ENCODE measurements around the gene CTNNA1. TPM values are rescaled to one million over a fixed set of nuclear protein-coding genes. Genes with fewer than 3 reads are reported as not detected.
"Not testable (repeated sequence)": the region's sequence is repeated elsewhere in the genome, so short reads cannot be mapped to it uniquely, and the experiment has no call there.

The CTNNA1 gene
- total RNA-seq, 3 donors from 2014 or later (not counting 1 experiment from before 2014, with no cell fraction given) = 34.4 to 53.0 (median 49.8) TPM

DNA sequence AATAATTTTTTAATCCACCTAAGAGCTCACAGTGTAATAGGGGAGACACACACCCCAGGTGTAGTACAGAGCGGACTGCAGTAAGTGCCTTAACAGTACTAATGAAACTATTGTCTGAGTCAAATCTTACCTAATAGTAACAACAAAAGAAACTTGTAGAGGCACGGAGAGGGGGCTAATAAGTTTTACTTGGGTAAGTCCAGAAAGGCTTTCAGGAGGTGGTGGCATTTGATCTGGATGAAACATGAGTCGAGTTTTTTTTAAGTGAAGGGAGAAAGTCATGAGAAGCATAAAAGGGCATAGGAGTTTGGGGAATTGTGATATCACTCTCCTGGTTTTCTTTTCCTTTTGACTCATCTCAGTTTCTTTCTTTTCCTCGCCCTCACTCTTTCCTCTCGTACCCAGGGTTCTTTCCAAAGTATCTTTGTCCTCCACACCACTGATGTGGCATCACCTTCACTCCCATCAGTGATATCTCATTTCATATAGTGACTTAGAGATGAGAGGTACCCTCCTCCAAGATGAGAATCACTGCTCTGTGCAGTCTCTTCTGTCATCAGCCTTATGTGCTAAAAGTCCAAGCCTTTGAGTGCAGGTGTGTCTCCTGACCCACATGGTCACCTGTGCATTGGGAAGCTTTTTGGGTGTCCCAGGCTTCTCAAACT lies 2.0 kb downstream of the CTNNA1 start:
- no peak overlapping the region for H3K4me3 ChIP-seq (ENCODE audit: low read length)
- DNase-seq (no peak), ATAC-seq (no peak)
- peaks cover 8 to 19% of the 10 kb centered on the region in 2 donors for H3K27me3 Mint-ChIP-seq (ENCODE audit: low read depth in 2 of 2)
- H3K9me3 Mint-ChIP-seq = peaks cover 0 to 3% of the 10 kb centered on the region in 2 donors
- H3K36me3 Mint-ChIP-seq = no peaks in the 10 kb centered on the region
- peaks cover 6% of the 10 kb centered on the region for H3K27me3 ChIP-seq (ENCODE audit: control insufficient read depth, insufficient read depth, low read length)
- TF ChIP-seq CTCF (IDR thresholded peaks at IDR 0.05) = no peak
- no peak overlapping the region for H3K27ac ChIP-seq (ENCODE audit: low read length)
- WGBS (ENCODE audit: insufficient coverage) = 94% methylated on average over 5 of the region's 5 CpGs
- no peaks in the 10 kb centered on the region for H3K36me3 ChIP-seq (ENCODE audit: control insufficient read depth, insufficient read depth, low read length)
- intact Hi-C loops (cut with micrococcal nuclease) = no loop called here
- H3K4me3 Mint-ChIP-seq = peak overlapping the region; percentile 51
- H3K9me3 ChIP-seq (ENCODE audit: control insufficient read depth, insufficient read depth, low read length) = peaks cover 4% of the 10 kb centered on the region
- no peak overlapping the region for H3K27ac Mint-ChIP-seq
- H3K4me1 ChIP-seq (ENCODE audit: control insufficient read depth, insufficient read depth, low read length) = peaks cover 18% of the 10 kb centered on the region
- peaks cover 27 to 34% of the 10 kb centered on the region in 2 donors for H3K4me1 Mint-ChIP-seq

DNA sequence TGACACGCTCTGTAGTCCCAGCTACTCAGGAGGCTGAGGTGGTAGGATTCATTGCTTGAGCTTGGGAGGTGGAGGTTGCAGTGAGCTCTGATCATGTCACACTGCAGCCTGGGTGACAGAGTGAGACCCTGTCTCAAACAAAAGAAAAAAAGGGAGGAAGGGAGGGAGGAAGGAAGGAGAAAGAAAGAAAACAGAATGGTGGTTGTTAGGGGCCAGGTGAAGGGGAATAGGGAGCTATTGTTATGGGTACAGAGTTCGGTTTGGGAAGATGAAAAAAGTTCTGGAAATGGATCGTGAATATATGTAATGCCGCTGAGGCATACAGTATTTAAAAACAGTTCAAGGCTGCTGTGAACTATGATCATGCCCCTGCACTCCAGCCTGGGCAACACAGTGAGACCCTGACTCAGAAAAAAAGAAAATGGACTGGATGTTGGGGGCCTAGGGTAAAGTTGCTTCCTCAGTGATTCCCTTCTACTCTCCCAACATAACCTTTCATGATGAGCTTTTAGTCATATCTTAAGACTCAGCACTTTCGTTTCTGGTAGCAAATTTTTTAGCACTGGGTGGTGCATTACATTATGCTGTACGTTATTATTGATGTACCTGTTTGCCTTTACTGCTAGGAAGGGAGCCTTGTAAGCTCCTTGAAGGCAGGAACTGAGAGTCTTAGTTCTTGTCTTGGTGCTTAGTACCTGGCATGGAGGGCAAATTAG lies 4.0 kb downstream of the CTNNA1 start:
- no peak for TF ChIP-seq CTCF (IDR thresholded peaks at IDR 0.05)
- Histone ChIP-seq H3K4me1 (ENCODE audit: control insufficient read depth, insufficient read depth, low read length) (peaks cover 23% of the 10 kb centered on the region), H3K27ac (ENCODE audit: low read length) (no peak overlapping the region), H3K27me3 (ENCODE audit: control insufficient read depth, insufficient read depth, low read length) (peaks cover 6% of the 10 kb centered on the region), H3K36me3 (ENCODE audit: control insufficient read depth, insufficient read depth, low read length) (no peaks in the 10 kb centered on the region), H3K9me3 (ENCODE audit: control insufficient read depth, insufficient read depth, low read length) (peaks cover 4% of the 10 kb centered on the region), H3K4me3 (ENCODE audit: low read length) (no peak overlapping the region)
- Mint-ChIP-seq H3K4me3 (no peak overlapping the region), H3K36me3 (no peaks in the 10 kb centered on the region), H3K9me3 (peaks cover 0 to 3% of the 10 kb centered on the region in 2 donors), H3K27me3 (ENCODE audit: low read depth in 2 of 2) (peaks cover 8 to 19% of the 10 kb centered on the region in 2 donors), H3K27ac (no peak overlapping the region), H3K4me1 (peaks cover 42 to 48% of the 10 kb centered on the region in 2 donors)
- DNase-seq = no peak
- WGBS (ENCODE audit: insufficient coverage) = 95% methylated on average over 6 of the region's 6 CpGs
- intact Hi-C loops (cut with micrococcal nuclease) = no loop called here
- ATAC-seq = no peak

DNA sequence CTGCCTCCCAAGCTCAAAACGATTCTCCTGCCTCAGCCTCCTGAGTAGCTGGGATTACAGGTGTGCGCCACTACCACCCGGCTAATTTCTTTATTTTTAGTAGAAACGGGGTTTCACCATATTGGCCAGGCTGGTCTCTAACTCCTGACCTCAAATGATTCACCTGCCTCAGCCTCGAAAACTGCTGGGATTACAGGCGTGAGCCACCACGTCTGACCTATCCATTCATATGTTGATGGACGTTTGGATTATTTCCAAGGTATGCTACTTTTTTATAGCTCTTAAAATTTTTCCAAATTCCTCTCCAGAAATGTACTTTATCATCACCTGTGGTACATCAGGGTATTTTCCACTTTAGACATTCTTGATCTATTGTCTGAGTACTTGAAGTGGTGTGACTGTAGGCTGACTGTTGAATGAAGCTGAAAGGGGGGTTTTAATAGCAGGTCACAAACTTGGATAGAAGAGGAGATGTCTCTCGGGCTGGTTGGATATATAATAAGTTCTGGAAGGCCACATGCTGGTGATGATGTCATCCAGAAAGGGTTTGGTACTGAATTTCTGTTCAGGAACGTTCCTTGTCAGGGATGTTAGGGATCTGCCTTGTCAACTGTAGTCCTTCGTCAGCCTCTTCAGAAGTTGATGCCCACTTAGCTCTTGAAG lies 7.4 kb downstream of the CTNNA1 start:
- intact Hi-C loops (cut with micrococcal nuclease) = no loop called here
- H3K4me1 Mint-ChIP-seq = peaks cover 24 to 29% of the 10 kb centered on the region in 2 donors
- 94% methylated on average over 11 of the region's 11 CpGs for WGBS (ENCODE audit: insufficient coverage)
- peaks cover 0 to 3% of the 10 kb centered on the region in 2 donors for H3K9me3 Mint-ChIP-seq
- Histone ChIP-seq H3K36me3 (ENCODE audit: control insufficient read depth, insufficient read depth, low read length) (no peaks in the 10 kb centered on the region), H3K9me3 (ENCODE audit: control insufficient read depth, insufficient read depth, low read length) (peaks cover 4% of the 10 kb centered on the region), H3K27ac (ENCODE audit: low read length) (no peak overlapping the region), H3K4me1 (ENCODE audit: control insufficient read depth, insufficient read depth, low read length) (peaks cover 5% of the 10 kb centered on the region), H3K4me3 (ENCODE audit: low read length) (no peak overlapping the region), H3K27me3 (ENCODE audit: control insufficient read depth, insufficient read depth, low read length) (no peaks in the 10 kb centered on the region)
- H3K27me3 Mint-ChIP-seq (ENCODE audit: low read depth in 2 of 2) = peaks cover 0 to 9% of the 10 kb centered on the region in 2 donors
- H3K27ac Mint-ChIP-seq = no peak overlapping the region
- H3K4me3 Mint-ChIP-seq = no peak overlapping the region
- no peak for DNase-seq
- H3K36me3 Mint-ChIP-seq = no peaks in the 10 kb centered on the region
- TF ChIP-seq CTCF (IDR thresholded peaks at IDR 0.05) = no peak
- no peak for ATAC-seq

GRCh38 chr5:138761115-138761514 lies 7.9 kb downstream of the CTNNA1 start:
- Mint-ChIP-seq H3K27me3 (ENCODE audit: low read depth in 2 of 2) (peaks cover 0 to 12% of the 10 kb centered on the region in 2 donors), H3K4me3 (peak overlapping the region; percentile 21), H3K27ac (peak overlapping the region in 1 of 2 donors; percentile 4), H3K4me1 (peaks cover 28 to 32% of the 10 kb centered on the region in 2 donors)
- H3K4me1 ChIP-seq (ENCODE audit: control insufficient read depth, insufficient read depth, low read length); DNase-seq; H3K9me3 ChIP-seq (ENCODE audit: control insufficient read depth, insufficient read depth, low read length); ATAC-seq; intact Hi-C loops (cut with micrococcal nuclease); H3K27ac ChIP-seq (ENCODE audit: low read length); H3K36me3 ChIP-seq (ENCODE audit: control insufficient read depth, insufficient read depth, low read length); H3K4me3 ChIP-seq (ENCODE audit: low read length); H3K36me3 Mint-ChIP-seq; H3K27me3 ChIP-seq (ENCODE audit: control insufficient read depth, insufficient read depth, low read length); H3K9me3 Mint-ChIP-seq: not testable (repeated sequence)
- 18% methylated on average over 7 of the region's 7 CpGs for WGBS (ENCODE audit: insufficient coverage)

DNA sequence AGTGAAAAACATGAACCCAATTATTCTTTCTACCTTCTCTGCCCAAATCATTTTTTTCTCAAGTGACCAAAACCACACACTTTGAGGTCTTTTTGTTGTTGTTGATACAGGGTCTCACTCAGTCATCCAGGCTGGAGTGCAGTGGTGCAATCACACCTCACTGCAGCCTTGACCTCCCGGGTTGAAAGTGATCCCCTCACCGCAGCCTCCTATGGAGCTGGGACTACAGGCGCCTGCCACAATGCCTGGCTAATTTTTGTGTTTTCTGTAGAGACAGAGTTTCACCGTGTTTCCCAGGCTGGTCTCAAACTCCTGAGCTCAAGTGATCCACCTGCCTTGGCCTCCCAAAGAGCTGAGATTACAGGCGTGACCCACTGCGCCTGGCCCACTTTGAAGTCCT lies 8.4 kb downstream of the CTNNA1 start:
- H3K27me3 ChIP-seq (ENCODE audit: control insufficient read depth, insufficient read depth, low read length); H3K4me3 ChIP-seq (ENCODE audit: low read length); H3K9me3 Mint-ChIP-seq; H3K4me1 ChIP-seq (ENCODE audit: control insufficient read depth, insufficient read depth, low read length); H3K9me3 ChIP-seq (ENCODE audit: control insufficient read depth, insufficient read depth, low read length); H3K27me3 Mint-ChIP-seq (ENCODE audit: low read depth in 2 of 2); H3K4me3 Mint-ChIP-seq; intact Hi-C loops (cut with micrococcal nuclease); DNase-seq; H3K36me3 ChIP-seq (ENCODE audit: control insufficient read depth, insufficient read depth, low read length); H3K36me3 Mint-ChIP-seq; ATAC-seq; H3K27ac ChIP-seq (ENCODE audit: low read length): not testable (repeated sequence)
- H3K4me1 Mint-ChIP-seq = peaks cover 29 to 31% of the 10 kb centered on the region in 2 donors
- WGBS (ENCODE audit: insufficient coverage) = 90% methylated on average over 6 of the region's 6 CpGs
- peak overlapping the region in 1 of 2 donors; percentile 4 for H3K27ac Mint-ChIP-seq

Data from natural killer cell (primary cell).